DOHH2 (cell line): ENCODE measurements around the gene PHF10.
A peak's percentile ranks its signal among the peaks of the same experiment; 100 is the strongest.

Source experiments
- H3F3A ChIP-seq: fragments of 200-600 bp; sonication (generic), shearing (Covaris generic); 2 replicates; pipeline ENCODE4 v1.6.0; 2016; ENCODE audit warnings: antibody characterized with exemption, mild to moderate bottlenecking; ENCODE audit not compliant: control insufficient read depth, insufficient read depth
- H3K27ac ChIP-seq: fragments of 200-600 bp; sonication (generic); 2 replicates; pipeline ENCODE4 v1.5.1; 2014; ENCODE audit warnings: low read depth, mild to moderate bottlenecking, low read length, moderate library complexity
- H3K27me3 ChIP-seq: fragments of 200-600 bp; sonication (generic); 2 replicates; pipeline ENCODE4 v1.6.1; 2014; ENCODE audit warnings: mild to moderate bottlenecking, low read length, mixed read lengths; ENCODE audit not compliant: control insufficient read depth
- H3K36me3 ChIP-seq: fragments of 200-600 bp; sonication (generic); 2 replicates; pipeline ENCODE4 v1.6.1; 2014; ENCODE audit warnings: mild to moderate bottlenecking, low read length, moderate library complexity, mixed read lengths; ENCODE audit not compliant: control insufficient read depth
- H3K4me1 ChIP-seq: fragments of 200-600 bp; sonication (generic); 2 replicates; pipeline ENCODE4 v1.6.1; 2014; ENCODE audit warnings: mild to moderate bottlenecking, low read length, mixed read lengths; ENCODE audit not compliant: control insufficient read depth
- H3K4me2 ChIP-seq: fragments of 200-600 bp; sonication (generic); 2 replicates; pipeline ENCODE4 v1.6.0; 2014; ENCODE audit warnings: mild to moderate bottlenecking, low read length, moderate library complexity
- H3K4me3 ChIP-seq: fragments of 200-600 bp; sonication (generic); 2 replicates; pipeline ENCODE4 v1.5.1; 2014; ENCODE audit warnings: mild to moderate bottlenecking, low read length, mixed read lengths
- H3K79me2 ChIP-seq: fragments of 200-600 bp; sonication (generic); 2 replicates; pipeline ENCODE4 v1.6.1; 2014; ENCODE audit warnings: mild to moderate bottlenecking, low read length, mixed read lengths; ENCODE audit not compliant: control insufficient read depth
- H3K9me2 ChIP-seq: fragments of 200-600 bp; sonication (generic); replicated peaks from 2 replicates; pipeline ENCODE4 v1.6.1; 2014; ENCODE audit warnings: mild to moderate bottlenecking, low read length, mixed read lengths; ENCODE audit not compliant: control insufficient read depth
- H3K9me3 ChIP-seq: fragments of 200-600 bp; sonication (generic); 2 replicates; pipeline ENCODE4 v1.6.1; 2014; ENCODE audit warnings: antibody characterized with exemption, low read length, mixed read lengths; ENCODE audit not compliant: control insufficient read depth, insufficient read depth
- H4K20me1 ChIP-seq: fragments of 200-600 bp; sonication (generic); 2 replicates; pipeline ENCODE4 v1.6.0; 2014; ENCODE audit warnings: low read depth, mild to moderate bottlenecking, antibody characterized with exemption, low read length, moderate library complexity; ENCODE audit not compliant: control insufficient read depth, insufficient read depth
- EZH2phosphoT487 ChIP-seq: fragments of 200-600 bp; sonication (generic); IDR thresholded peaks from 2 replicates; pipeline ENCODE4 v1.6.1; 2017; ENCODE audit warnings: borderline replicate concordance, mild to moderate bottlenecking, antibody characterized with exemption, low read length, moderate library complexity, mixed read lengths
- TF ChIP-seq, protein P1 (sequence below): fragments of 200-600 bp; sonication (generic); IDR thresholded peaks from one replicate; pipeline ENCODE4 v1.5.1; 2014; ENCODE audit warnings: antibody characterized with exemption, mild to moderate bottlenecking, low read depth, low read length; ENCODE audit not compliant: poor library complexity, severe bottlenecking

PHF10 gene

DNA sequence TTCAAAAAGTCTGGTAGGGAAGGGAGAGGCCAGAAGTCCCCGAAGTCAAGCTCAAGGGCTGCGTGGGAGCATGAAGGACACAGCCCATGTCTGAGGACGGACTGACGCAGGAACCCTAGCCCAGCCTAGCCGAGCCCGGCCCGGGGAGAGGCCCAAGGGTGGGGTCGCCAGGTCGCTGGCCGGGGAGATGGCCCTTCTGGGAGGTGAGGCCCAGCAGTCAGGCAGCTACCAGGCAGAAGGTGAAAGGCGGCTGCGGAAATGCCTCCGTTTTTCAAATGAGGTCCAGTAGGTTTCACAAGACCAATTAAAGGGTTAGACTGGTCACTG, 67.1 kb downstream of the PHF10 start:
- no peaks in the 10 kb centered on the region for H3F3A ChIP-seq

DNA sequence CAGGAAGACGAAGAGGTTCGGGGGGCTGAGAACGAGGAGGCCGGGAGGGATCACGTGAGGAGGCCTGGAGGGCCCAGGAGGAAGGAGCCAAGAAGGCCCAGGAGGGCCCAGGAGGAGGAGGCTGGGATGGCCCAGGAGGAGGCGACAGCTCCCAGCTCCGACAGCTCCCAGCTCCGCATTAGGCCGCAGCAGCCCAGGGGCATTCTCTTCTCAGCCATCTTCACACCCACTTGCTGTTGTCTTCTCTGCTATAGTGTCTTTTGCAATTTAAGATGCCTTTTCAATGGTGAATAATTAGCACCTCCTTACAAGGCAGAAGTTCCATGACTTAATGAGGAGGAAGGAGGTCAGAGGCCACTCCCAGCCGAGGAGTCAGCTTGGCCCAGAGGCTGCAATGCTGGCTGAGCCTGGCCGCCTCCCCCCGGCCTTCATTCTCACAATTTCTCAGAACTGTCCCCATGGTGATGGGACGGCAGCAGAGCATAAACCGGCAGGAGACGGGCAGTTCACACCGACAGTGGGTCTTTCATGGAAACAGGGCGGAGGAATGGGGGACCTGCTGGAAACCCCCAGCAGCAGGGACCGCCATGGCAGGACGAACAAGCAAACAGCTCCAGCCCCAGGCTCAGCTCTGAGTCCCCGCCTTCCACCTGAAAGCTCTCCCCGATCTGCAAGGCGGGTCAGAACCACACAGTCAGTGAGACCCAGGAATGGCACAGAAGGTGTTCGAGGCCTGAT, 67.6 kb downstream of the PHF10 start:
- Histone ChIP-seq H3K4me3 (no peak overlapping the region), H3K9me3 (no peaks in the 10 kb centered on the region), H3K27ac (no peak overlapping the region), H4K20me1 (no peaks in the 10 kb centered on the region), H3K9me2 (no peaks in the 10 kb centered on the region), H3K79me2 (no peaks in the 10 kb centered on the region), H3F3A (no peaks in the 10 kb centered on the region), H3K4me1 (peaks cover 10% of the 10 kb centered on the region; the same call in 1 of the 2 replicates), H3K36me3 (peaks cover 36% of the 10 kb centered on the region; the same call in 1 of the 2 replicates), H3K4me2 (no peak overlapping the region), H3K27me3 (no peaks in the 10 kb centered on the region)
- no peak for TF ChIP-seq EZH2phosphoT487
- TF ChIP-seq, protein P1, sequence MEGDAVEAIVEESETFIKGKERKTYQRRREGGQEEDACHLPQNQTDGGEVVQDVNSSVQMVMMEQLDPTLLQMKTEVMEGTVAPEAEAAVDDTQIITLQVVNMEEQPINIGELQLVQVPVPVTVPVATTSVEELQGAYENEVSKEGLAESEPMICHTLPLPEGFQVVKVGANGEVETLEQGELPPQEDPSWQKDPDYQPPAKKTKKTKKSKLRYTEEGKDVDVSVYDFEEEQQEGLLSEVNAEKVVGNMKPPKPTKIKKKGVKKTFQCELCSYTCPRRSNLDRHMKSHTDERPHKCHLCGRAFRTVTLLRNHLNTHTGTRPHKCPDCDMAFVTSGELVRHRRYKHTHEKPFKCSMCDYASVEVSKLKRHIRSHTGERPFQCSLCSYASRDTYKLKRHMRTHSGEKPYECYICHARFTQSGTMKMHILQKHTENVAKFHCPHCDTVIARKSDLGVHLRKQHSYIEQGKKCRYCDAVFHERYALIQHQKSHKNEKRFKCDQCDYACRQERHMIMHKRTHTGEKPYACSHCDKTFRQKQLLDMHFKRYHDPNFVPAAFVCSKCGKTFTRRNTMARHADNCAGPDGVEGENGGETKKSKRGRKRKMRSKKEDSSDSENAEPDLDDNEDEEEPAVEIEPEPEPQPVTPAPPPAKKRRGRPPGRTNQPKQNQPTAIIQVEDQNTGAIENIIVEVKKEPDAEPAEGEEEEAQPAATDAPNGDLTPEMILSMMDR: no peak

More for the DNA sequence above, 67.1 kb downstream of the PHF10 start:
- no peaks in the 10 kb centered on the region for H4K20me1 ChIP-seq
- no peak overlapping the region for H3K4me3 ChIP-seq
- H3K9me3 ChIP-seq: no peaks in the 10 kb centered on the region
- TF ChIP-seq EZH2phosphoT487: no peak
- TF ChIP-seq, protein P1: no peak
- peaks cover 10% of the 10 kb centered on the region; the same call in 1 of the 2 replicates for H3K4me1 ChIP-seq
- H3K27ac ChIP-seq: no peak overlapping the region
- no peak overlapping the region for H3K4me2 ChIP-seq
- no peaks in the 10 kb centered on the region for H3K79me2 ChIP-seq
- no peaks in the 10 kb centered on the region for H3K9me2 ChIP-seq
- H3K27me3 ChIP-seq: no peaks in the 10 kb centered on the region
- peaks cover 39% of the 10 kb centered on the region; the same call in 1 of the 2 replicates for H3K36me3 ChIP-seq

DNA sequence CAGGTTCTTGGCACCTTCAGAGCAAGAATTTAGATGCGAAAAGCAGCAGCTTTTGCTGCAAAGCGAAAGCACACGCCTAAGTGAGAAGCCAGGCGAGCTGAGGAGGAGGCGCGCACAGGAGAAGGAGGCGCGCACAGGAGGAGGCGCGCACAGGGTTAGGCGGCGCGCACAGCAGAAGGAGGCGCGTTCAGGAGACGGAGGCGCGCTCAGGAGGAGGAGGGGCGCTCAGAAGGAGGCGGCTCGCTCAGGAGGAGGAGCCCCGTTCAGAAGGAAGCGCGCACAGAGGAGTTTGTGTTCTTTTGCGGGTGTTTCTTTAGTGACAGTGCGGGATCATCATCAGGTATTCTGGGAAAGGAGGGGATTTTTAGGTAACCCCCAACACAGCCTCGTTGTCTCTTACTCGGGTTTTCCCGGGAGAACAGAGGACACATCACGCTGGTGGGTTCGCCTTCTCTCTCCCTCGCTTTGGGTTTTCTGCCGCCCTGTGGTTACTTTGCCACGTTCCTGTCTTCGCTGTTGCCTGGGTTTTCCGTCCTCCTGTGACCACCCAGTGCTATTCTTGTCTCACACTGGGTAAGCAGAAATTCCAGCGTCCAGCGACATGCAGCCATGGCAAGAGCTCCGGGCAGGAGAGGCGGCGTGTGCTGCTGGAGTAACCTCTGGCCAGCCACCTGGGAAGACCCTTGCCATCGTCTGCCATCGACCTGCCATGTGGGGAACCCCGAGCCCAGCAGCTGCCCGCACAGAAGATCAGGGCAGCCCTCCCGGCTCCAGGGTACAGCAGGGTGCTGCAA, 69.5 kb downstream of the PHF10 start:
- Histone ChIP-seq H3K4me2 (peak overlapping the region; percentile 68), H4K20me1 (no peaks in the 10 kb centered on the region), H3K9me3 (no peaks in the 10 kb centered on the region), H3F3A (no peaks in the 10 kb centered on the region), H3K9me2 (no peaks in the 10 kb centered on the region), H3K27me3 (no peaks in the 10 kb centered on the region), H3K4me3 (peak overlapping the region; percentile 58), H3K36me3 (peaks cover 28% of the 10 kb centered on the region; the same call in 1 of the 2 replicates), H3K4me1 (peaks cover 10% of the 10 kb centered on the region; the same call in 1 of the 2 replicates), H3K79me2 (no peaks in the 10 kb centered on the region), H3K27ac (no peak overlapping the region)
- no peak for TF ChIP-seq EZH2phosphoT487
- TF ChIP-seq, protein P1: no peak
